Putamen (tissue), 1 donor: ENCODE data around the gene CDPF1.
"Not testable (repeated sequence)": the region's sequence is repeated elsewhere in the genome, so short reads cannot be mapped to it uniquely, and the experiment has no call there.

Experiments
- DNase-seq: peaks from one replicate; pipeline ENCODE4 v3.0.0-alpha.2; 2016; ENCODE audit warnings: low spot score

Gene CDPF1

GRCh38 chr22:46224898-46225290 is 25.2 kb downstream of the CDPF1 start:
- DNase-seq = no peak

DNA sequence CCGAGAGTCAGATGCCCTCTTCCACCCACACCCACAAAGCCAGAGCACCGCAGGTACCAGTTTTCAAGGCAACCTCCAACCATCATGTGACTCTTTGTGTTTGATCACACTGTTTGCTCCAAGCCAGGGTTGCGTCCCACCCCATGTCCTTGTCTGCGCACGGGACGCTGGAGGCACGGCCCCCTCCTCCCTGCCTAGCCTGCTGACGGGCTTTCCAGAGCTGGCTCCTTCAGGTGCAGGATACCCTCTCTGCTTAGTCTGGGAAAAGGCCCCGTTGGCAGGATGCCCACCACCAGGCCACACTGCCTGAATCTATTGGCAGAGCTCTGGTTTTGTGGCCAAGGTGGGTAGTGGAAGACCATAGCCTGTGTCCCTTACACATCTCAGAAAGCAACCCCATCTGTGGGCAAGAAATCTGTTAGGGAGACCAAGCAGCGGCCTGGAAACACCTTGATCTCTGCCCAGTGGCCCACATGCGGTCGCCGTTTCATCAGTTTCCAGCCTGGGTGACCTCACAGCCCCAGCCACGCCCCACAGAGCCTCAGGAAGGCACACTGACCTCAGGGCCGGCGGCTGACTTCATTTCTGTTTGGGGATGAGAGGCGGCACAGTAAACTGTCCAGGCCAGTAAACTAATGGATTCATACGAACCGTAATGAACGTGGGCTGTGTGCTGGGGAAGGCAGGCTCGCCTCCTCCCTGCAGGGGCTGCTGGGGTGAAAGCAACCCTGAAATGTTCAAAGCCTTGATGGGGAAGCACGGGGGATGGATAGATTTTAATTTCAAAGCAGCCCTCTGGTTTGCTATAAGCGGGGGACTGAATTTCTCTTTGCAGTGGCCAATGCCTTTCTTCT is 25.8 kb downstream of the CDPF1 start:
- DNase-seq = no peak

- no peak for DNase-seq
Measured at GRCh38 chr22:46220921-46221320, 29.2 kb downstream of the CDPF1 start.

DNA sequence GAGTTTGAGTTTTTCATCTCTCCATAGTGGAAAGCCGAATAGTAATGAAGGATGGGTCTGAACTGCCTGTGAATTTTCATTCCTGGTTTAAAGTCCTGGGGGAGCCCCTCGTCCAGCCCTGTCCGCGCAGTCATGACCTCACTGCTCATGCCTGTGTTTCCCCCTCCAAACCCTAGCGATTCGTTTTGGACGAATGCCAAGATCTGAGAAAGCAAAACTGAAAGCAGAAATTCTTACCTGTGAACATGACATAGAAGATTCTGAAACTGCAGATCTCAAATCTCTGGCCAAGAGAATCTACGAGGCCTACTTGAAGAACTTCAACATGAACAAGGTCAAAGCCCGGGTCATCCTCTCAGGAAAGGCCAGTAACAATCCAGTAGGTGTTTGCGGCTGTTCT is 30.5 kb downstream of the CDPF1 start:
- DNase-seq = no peak

DNA sequence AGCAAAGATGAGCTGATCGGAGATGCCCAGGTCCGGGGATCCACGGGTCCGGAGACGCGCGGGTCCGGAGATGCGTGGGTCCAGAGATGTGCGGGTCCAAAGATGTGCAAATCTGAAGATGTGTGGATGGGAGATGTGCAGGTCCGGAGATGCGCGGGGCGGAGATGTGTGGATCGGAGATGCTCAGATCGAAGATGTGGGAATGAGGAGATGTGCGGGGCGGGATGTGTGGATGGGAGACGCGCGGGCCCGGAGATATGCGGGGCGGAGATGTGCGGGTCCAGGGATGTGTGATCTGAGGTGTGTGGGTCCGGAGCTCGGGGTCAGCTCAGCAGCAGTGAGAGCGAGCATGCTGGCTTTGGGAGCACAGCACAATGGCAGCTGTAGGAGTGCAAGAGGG is 35.5 kb downstream of the CDPF1 start:
- DNase-seq = no peak

GRCh38 chr22:46214149-46214548 is 35.9 kb downstream of the CDPF1 start:
- DNase-seq = no peak

DNA sequence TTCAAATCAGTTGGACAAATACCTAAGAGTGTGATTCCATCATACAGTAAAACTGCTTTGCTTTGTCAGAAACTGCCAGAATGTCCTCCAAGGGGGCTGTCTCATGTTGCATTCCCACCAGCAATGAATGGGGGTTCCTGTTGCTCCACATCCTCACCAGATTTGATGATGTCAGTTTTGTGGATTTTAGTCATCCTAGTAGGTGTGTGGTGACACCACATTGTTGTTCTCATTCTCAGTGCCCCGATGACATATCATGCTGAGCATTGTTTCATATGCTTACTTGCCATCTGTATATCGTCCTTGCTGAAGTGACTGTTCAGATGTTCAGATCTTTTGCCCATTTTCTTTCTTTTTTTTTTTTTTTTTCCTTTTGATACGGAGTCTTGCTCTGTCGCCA is 37.0 kb downstream of the CDPF1 start:
- no peak for DNase-seq

DNA sequence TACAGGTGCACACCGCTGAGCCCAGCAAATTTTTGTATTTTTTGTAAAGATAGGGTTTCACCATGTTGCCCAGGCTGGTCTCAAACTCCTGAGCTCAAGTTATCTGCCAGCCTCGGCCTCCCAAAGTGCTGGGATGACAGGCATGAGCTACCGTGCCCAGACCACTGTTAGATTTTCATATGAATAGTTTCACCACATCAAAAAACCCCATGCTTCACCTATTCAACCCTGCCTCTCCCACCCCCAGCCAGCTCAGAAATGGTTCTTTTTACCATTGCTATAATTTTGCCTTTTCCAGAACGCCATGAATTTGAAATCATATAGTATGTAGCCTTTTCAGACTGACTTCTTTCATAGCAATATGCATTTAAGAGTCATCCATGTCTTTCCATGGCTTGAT is 37.9 kb downstream of the CDPF1 start:
- DNase-seq = no peak

DNA sequence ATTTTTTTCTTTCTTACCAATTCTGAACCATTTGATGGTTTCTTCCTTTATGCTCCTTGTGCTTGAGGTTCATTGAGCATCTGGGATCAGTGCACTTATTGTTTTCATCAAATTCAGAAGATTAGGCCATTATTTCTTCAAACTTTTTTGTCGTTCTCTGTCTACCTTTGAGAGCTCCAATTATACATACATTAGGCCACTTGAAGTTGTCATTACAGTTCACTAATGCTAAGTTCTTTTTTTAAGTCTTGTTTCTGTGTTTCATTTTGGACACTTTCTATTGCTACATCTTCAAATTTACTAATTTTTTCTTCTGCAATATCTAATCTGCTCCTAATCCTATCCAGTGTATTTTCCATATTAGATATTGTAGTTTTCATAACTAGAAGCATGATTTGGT is 40.8 kb downstream of the CDPF1 start:
- DNase-seq = no peak

- DNase-seq = no peak
Measured at GRCh38 chr22:46203601-46203980, 46.5 kb downstream of the CDPF1 start.

DNA sequence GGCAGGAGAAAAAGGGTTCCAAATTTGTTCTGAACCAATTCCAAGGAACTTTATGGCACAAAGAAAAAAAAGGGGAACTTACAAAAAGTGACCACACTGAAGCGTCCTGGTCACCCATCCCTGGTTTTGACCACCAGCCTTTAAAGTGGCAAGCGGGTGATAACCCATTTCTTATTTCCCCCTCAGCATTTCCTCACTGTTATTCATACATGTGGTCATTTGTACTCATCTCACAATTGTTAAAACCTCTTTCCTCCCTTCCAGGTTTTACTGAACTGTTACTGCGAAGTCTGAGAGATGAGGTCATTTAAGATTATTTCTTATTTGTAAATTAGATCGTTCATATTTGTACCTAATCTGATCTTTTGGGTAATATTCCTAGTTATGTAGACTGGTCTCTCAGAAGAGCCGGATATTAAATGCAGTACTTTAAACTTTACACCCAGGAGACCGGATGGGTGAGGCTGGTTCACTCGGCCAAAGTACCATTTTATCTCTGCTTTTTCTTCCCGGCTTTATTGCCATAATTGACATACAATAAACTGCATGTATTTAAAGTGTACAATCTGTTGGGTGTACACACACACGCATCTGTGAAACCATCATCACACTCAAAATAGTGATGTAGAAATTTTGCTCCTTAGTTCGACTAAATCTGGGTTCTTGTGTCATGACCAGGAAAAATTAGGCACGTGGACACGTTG is 47.0 kb downstream of the CDPF1 start:
- DNase-seq = no peak

DNA sequence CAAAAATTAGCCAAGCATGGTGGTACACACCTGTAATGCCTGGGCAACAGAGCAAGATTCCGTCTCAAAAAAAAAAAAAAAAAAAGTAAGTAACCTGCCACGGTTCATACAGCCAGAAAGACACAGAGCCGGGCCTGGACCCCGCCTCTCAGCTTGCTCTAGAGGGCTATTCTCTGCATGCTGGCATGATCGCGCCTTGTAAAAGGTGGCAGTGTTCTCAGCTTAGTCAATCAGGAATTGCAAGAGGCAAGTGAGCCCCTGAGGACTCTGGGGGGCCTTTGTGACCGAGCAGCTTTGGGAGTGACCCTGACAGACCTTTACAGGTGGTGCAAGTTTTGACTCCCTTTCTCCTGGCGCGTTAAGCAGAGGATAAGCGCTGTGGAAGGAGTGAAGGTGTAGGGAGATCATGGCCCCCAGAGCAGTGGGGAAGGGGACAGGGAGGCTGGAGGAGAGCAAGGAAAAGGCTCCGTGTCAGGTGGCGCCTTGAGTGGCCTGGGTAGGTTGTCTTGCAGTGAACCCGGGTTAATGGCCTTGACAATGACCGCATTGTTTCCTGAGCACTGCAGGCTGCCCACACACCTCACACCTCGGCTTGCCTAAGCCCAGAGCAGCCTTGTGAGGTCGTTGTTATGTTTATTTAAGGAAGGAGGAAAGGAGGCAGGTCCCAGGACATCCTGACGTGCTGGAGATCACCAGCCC is 48.9 kb downstream of the CDPF1 start:
- no peak for DNase-seq

- not testable (repeated sequence) for DNase-seq
Measured at GRCh38 chr22:46198806-46199205, 51.3 kb downstream of the CDPF1 start.

DNA sequence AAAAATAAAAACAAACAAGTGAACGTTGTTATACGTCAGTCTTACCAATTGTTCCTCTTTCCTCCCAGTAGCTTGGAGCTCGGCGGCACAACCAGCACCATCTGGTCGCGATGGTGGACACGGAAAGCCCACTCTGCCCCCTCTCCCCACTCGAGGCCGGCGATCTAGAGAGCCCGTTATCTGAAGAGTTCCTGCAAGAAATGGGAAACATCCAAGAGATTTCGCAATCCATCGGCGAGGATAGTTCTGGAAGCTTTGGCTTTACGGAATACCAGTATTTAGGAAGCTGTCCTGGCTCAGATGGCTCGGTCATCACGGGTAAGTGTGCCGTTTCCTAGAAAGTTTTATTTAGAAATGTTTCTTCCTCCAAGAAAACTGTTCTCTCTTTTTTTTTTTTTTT is 51.8 kb downstream of the CDPF1 start:
- no peak for DNase-seq

DNA sequence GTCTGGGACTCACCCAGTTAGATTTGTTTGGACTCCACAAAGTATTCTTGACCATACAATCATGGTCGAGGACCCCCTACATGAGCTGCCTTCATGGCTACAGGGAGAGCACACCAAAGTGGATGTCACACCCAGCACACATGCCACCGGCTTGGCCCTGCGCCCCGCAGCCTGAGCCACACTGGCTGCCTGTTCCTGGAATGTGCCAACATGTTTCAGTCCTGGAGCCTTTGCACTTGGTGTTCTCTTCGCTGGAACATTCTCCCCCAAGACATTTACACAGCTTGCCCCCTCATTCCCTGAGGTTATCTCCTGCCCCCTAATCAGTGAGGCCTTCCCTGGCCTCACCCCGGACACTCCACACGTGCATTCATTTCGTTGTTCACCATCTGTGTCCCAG is 53.8 kb downstream of the CDPF1 start:
- DNase-seq = no peak

- no peak for DNase-seq
Measured at GRCh38 chr22:46195487-46196165, 54.5 kb downstream of the CDPF1 start.
